Activated CD4-positive, alpha-beta T cell treated with anti-CD3 and anti-CD28 coated beads for 36 hours (primary cell): Measurements from ENCODE around the gene DOCK11. TPM values are rescaled to one million over a fixed set of nuclear protein-coding genes. Genes with fewer than 3 reads are reported as not detected.

Experiments
- ATAC-seq: fragments of 200-7000 bp; cut with Tn5 transposase; one replicate; pipeline ENCODE4 v1.10.0; 2021; ENCODE audit warnings: mild to moderate bottlenecking, moderate library complexity
- CTCF ChIA-PET: fragments of 350-600 bp; sonication (Branson Sonifier 250); formaldehyde crosslinking; loops from one replicate; lab custom pipeline; 2021; ENCODE audit warnings: antibody characterized with exemption; lab: Charles Lee
- POLR2A ChIA-PET: fragments of 350-600 bp; sonication (Branson Sonifier 250); formaldehyde crosslinking; loops from one replicate; lab custom pipeline; 2021; ENCODE audit warnings: antibody characterized with exemption, inconsistent platforms; lab: Charles Lee
- DNase-seq: peaks from one replicate; pipeline ENCODE4 v3.0.0-alpha.2; 2020
- H3K27ac Mint-ChIP-seq: one replicate; pipeline ENCODE4 v1.8.0; 2021; ENCODE audit warnings: mixed read lengths
- H3K27me3 Mint-ChIP-seq: one replicate; pipeline ENCODE4 v1.8.0; 2021; ENCODE audit warnings: mixed read lengths
- H3K36me3 Mint-ChIP-seq: one replicate; pipeline ENCODE4 v1.8.0; 2021; ENCODE audit warnings: low read depth, mixed read lengths
- H3K4me1 Mint-ChIP-seq: one replicate; pipeline ENCODE4 v1.8.0; 2021; ENCODE audit warnings: mixed read lengths
- H3K4me3 Mint-ChIP-seq: one replicate; pipeline ENCODE4 v1.8.0; 2021; ENCODE audit warnings: mild to moderate bottlenecking, moderate library complexity, mixed read lengths
- H3K9me3 Mint-ChIP-seq: one replicate; pipeline ENCODE4 v1.8.0; 2021; ENCODE audit warnings: low read depth, mixed read lengths
- intact Hi-C, 2 experiments: fragments of 100-400 bp; cut with DNase I in 1 of 2; cut with micrococcal nuclease in 1 of 2; formaldehyde crosslinking; loops; one replicate each; pipeline versions ENCODE4 v1.14.2 to v1.15.1; 2022 to 2024; cut with DNase I, micrococcal nuclease
- total RNA-seq, 2 experiments: library from RNA; stranded (reverse); gene quantifications; one replicate each; pipeline ENCODE4 v1.2.3, GENCODE V29; 2021

DOCK11 gene
- total RNA-seq, 2 experiments from 2014 or later = 37.2 to 47.3 TPM

DNA sequence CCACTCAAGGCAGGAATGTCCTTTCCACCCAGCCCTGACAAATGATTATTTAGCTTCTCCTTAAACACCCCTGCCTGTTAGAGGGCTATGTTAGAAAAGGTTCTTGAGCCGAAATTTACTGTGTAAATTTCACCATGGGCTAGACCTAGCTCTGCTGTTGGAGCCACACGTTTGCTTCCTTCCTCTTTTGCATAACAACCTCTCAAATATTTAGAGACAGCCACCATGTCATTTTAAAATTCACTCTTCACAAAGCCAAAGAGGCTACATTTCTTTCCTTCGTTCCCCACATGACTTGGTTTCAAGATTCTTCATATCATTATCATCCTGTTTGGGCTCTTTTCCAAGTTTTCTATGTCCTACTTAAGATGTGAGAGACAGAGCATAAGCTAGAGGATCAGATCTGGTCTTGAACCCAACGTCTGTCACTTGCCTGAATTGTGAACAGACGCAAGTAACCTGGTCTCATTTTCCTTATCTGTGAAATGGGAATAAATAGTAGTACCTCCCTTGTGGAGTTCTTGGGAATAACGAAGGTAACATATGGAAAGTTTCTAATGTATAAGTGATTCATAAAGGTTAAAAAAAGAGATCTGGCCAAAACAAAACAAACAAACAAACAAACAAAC is 6.7 kb downstream of the DOCK11 start:
- DNase-seq (no peak), ATAC-seq (no peak)
- peaks cover 59% of the 10 kb centered on the region for H3K4me1 Mint-ChIP-seq
- no peaks in the 10 kb centered on the region for H3K27me3 Mint-ChIP-seq
- H3K4me3 Mint-ChIP-seq = peak overlapping the region; percentile 66
- CTCF ChIA-PET = interaction anchor here (0.5 to 1.2 kb wide), 3 partner anchors 10 to 30 kb away, joined by 3 read pairs; no protein-coding TSS in a partner anchor
- intact Hi-C loops = loop anchor here (2.0 kb wide), 2 partner anchors 19 to 27 kb away; no protein-coding TSS in a partner anchor
- peaks cover 12% of the 10 kb centered on the region for H3K36me3 Mint-ChIP-seq
- H3K9me3 Mint-ChIP-seq = no peaks in the 10 kb centered on the region
- POLR2A ChIA-PET = interaction anchor here (1.4 kb wide), 1 partner anchor 28 kb away, joined by 3 read pairs; no protein-coding TSS in a partner anchor
- H3K27ac Mint-ChIP-seq = peak overlapping the region; percentile 99

DNA sequence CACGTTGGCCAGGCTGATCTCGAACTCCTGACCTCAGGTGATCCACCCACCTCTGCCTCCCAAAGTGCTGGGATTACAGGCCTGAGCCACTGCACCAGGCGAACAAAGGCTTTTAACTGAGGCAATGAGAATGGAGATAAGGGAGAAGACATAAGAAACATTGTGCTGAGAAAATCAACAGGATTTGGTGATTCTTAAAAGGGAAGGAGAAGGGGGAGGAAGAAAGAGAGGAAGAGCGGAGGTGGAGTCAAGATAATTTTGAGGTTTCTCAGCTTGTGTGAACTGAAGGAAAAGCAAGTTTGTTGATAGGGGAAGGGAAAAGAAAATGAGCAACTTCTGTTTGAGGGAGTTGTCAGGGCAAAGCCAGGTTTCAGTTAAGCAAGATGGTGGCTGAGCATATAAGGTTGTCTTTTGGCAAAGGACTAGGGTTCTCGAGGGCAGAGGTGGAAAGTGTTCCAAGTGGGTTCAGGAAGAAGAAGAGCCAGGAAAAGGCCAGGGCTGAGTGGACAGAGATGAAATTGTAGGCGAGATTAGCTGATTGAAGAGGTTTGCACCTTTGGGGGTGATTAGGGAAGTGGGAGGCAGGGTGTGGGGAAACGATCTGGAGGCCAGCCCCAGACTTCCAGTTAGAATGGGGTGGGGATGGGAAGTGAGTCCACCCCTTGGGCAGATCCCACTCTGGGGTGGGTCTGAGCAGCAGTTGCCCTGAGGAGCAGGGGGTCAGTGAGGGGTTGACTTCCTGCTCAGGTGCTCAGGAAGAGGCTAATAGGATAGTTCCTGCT is 7.8 kb downstream of the DOCK11 start:
- no peaks in the 10 kb centered on the region for H3K9me3 Mint-ChIP-seq
- H3K27ac Mint-ChIP-seq = peak overlapping the region; percentile 99
- ChIA-PET POLR2A (no interaction called here), CTCF (no interaction called here)
- peak overlapping the region; percentile 66 for H3K4me3 Mint-ChIP-seq
- H3K36me3 Mint-ChIP-seq = peaks cover 10% of the 10 kb centered on the region
- H3K27me3 Mint-ChIP-seq = no peaks in the 10 kb centered on the region
- peaks cover 53% of the 10 kb centered on the region for H3K4me1 Mint-ChIP-seq
- intact Hi-C loops = loop anchor here (2.0 kb wide), 2 partner anchors 17 to 25 kb away; no protein-coding TSS in a partner anchor
- DNase-seq = no peak
- peak; percentile 45 for ATAC-seq

DNA sequence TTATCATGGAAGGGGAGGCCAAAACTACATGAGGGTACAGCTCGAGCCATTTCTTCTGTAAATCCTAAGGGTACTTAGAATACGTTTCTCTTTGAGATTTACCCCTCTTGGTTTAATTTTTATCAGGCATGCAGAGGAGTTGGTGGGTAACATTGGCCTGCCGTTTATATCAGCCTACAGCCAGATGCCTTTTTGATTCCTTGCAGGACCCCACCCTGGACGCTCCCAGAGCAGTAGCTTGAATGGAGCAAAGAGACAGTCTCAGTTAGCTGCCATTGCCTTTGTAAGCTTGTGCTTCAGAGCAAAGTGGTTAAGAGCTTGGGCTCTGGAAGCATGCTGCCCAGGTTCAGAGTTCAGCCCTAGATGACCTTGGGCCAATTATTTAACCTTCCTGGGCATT is 9.0 kb downstream of the DOCK11 start:
- H3K4me3 Mint-ChIP-seq = no peak overlapping the region
- peaks cover 50% of the 10 kb centered on the region for H3K4me1 Mint-ChIP-seq
- ChIA-PET CTCF (no interaction called here), POLR2A (no interaction called here)
- peaks cover 8% of the 10 kb centered on the region for H3K36me3 Mint-ChIP-seq
- no peaks in the 10 kb centered on the region for H3K27me3 Mint-ChIP-seq
- DNase-seq (no peak), ATAC-seq (no peak)
- intact Hi-C loops = no loop called here
- no peaks in the 10 kb centered on the region for H3K9me3 Mint-ChIP-seq
- H3K27ac Mint-ChIP-seq = peak overlapping the region; percentile 55

DNA sequence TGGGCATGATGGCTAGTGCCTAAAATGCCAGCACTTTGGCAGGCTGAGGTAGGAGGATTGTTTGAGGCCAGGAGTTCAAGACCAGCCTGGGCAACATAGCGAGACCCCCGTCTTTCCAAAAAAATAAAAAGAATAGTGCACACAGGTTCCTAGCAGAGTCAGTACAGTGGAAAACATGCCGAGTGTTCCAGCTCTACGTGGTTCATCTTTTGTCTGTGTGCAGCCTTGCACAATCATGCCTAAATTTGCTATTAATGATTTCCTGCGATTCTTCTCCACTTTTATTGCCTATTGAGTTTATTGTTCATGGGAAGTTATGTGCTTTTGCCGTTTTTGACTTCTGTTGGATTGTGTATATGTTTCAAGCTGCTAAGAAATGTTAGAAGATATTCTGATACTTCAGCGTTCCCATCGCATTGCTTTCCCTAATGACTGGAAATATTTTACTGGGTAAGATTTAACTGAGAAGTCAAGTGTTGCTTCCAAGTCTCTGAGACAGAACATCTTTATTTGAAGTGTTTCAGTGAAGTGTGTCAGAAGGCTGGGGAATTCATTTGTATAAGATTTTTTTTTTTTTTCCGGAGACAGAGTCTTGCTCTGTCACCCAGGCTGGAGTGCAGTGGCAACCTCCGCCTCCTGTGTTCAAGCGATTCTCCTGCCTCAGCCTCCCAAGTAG is 11.3 kb downstream of the DOCK11 start:
- no peak for DNase-seq
- no peaks in the 10 kb centered on the region for H3K27me3 Mint-ChIP-seq
- no peak for ATAC-seq
- no peak overlapping the region for H3K4me3 Mint-ChIP-seq
- ChIA-PET POLR2A (no interaction called here), CTCF (interaction anchor here (1.2 kb wide), 1 partner anchor 31 kb away, joined by 3 read pairs; no protein-coding TSS in a partner anchor)
- H3K36me3 Mint-ChIP-seq = peaks cover 22% of the 10 kb centered on the region
- intact Hi-C loops = no loop called here
- H3K27ac Mint-ChIP-seq = no peak overlapping the region
- H3K4me1 Mint-ChIP-seq = peaks cover 62% of the 10 kb centered on the region
- H3K9me3 Mint-ChIP-seq = no peaks in the 10 kb centered on the region

DNA sequence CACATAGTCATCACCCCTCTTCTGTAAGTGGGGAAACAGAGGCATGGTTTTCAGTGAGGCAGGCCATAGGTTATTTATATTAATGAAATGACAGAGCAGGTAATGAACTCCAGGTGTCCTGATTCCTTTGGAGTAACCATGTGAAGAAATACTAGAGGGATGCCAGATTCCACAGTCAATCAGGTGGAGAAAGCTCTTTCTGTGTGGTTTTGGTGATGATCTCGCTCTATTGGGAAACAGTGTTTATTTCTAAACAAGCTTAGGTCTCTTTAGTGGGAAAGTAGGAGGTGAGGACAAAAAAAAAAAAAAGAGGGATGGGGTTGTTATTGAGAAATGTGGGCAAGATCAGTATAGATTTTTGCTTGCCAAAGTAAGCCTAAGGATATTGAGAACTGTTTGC is 12.2 kb downstream of the DOCK11 start:
- DNase-seq = no peak
- H3K4me1 Mint-ChIP-seq = peaks cover 60% of the 10 kb centered on the region
- no peaks in the 10 kb centered on the region for H3K9me3 Mint-ChIP-seq
- ChIA-PET POLR2A (no interaction called here), CTCF (no interaction called here)
- no peaks in the 10 kb centered on the region for H3K27me3 Mint-ChIP-seq
- H3K4me3 Mint-ChIP-seq = no peak overlapping the region
- peaks cover 22% of the 10 kb centered on the region for H3K36me3 Mint-ChIP-seq
- intact Hi-C loops = no loop called here
- no peak for ATAC-seq
- peak overlapping the region; percentile 58 for H3K27ac Mint-ChIP-seq

DNA sequence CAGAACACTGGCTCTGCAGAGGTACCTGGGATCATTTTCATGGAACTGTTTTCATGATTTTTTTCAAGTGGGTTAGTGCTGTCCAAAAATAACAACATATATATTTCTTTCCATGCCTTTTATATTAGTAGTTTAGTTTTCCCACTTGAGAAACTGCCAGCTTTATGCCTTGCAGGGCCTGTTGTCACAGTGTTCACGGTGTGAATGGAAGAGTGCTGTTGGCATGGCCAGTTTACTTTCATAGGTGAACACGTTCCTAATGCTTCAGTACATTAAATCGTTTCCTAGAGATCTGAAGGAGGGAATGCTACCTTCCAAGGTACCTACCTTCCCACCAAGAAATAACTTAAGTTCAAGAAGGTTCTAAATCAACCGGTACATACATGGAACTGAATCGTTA is 12.6 kb downstream of the DOCK11 start:
- no peaks in the 10 kb centered on the region for H3K27me3 Mint-ChIP-seq
- no peaks in the 10 kb centered on the region for H3K9me3 Mint-ChIP-seq
- peaks cover 63% of the 10 kb centered on the region for H3K4me1 Mint-ChIP-seq
- H3K4me3 Mint-ChIP-seq = no peak overlapping the region
- ATAC-seq = no peak
- CTCF ChIA-PET = no interaction called here
- peak overlapping the region; percentile 19 for H3K27ac Mint-ChIP-seq
- DNase-seq = no peak
- peaks cover 24% of the 10 kb centered on the region for H3K36me3 Mint-ChIP-seq
- intact Hi-C loops = no loop called here
- POLR2A ChIA-PET = no interaction called here

DNA sequence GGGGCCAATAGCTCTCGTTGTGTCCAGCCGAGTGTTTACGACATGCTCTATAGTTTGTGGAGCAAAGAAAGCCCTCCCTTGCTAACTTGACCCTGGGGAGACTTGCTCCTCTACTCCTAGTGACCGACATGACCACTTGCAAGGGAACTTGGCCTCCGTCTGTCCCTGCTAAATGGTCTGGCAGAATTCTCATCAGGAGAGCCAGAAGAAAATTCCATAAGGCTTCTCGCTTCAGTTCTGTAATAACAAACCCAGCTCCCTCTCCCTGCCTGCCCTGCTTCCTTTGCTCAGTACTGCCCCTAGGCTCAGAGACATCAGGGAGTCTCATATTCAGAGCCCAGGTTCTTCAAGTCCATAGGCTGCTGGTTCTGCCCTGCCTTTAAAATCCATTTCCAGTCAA is 13.0 kb downstream of the DOCK11 start:
- no peak overlapping the region for H3K4me3 Mint-ChIP-seq
- CTCF ChIA-PET = no interaction called here
- no peaks in the 10 kb centered on the region for H3K9me3 Mint-ChIP-seq
- peak overlapping the region; percentile 19 for H3K27ac Mint-ChIP-seq
- H3K36me3 Mint-ChIP-seq = peaks cover 25% of the 10 kb centered on the region
- no peaks in the 10 kb centered on the region for H3K27me3 Mint-ChIP-seq
- intact Hi-C loops = no loop called here
- POLR2A ChIA-PET = no interaction called here
- DNase-seq (no peak), ATAC-seq (no peak)
- peaks cover 60% of the 10 kb centered on the region for H3K4me1 Mint-ChIP-seq

DNA sequence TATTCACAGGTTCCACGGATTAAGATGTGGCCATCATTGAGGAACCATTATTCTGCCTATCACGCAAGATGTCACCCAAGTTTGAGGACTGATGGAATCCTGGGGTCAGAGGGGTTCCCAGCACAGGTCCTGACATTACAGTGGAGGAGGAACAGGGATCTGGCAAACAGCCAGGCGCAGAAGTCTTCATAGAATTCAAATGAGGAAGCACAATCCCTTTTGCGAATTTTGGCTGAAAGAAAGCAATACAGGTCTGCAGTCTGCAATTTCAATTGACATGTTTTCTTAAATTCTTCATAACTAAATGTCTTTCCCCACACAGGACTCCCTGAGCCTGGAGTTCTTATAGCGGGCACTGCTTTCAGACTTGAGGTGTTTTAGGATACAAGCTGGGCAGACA is 14.5 kb downstream of the DOCK11 start:
- CTCF ChIA-PET = no interaction called here
- Mint-ChIP-seq H3K4me1 (peaks cover 53% of the 10 kb centered on the region), H3K4me3 (no peak overlapping the region), H3K36me3 (peaks cover 34% of the 10 kb centered on the region), H3K27me3 (no peaks in the 10 kb centered on the region), H3K9me3 (no peaks in the 10 kb centered on the region), H3K27ac (peak overlapping the region; percentile 21)
- ATAC-seq (no peak), DNase-seq (no peak)
- POLR2A ChIA-PET = no interaction called here
- intact Hi-C loops = no loop called here

DNA sequence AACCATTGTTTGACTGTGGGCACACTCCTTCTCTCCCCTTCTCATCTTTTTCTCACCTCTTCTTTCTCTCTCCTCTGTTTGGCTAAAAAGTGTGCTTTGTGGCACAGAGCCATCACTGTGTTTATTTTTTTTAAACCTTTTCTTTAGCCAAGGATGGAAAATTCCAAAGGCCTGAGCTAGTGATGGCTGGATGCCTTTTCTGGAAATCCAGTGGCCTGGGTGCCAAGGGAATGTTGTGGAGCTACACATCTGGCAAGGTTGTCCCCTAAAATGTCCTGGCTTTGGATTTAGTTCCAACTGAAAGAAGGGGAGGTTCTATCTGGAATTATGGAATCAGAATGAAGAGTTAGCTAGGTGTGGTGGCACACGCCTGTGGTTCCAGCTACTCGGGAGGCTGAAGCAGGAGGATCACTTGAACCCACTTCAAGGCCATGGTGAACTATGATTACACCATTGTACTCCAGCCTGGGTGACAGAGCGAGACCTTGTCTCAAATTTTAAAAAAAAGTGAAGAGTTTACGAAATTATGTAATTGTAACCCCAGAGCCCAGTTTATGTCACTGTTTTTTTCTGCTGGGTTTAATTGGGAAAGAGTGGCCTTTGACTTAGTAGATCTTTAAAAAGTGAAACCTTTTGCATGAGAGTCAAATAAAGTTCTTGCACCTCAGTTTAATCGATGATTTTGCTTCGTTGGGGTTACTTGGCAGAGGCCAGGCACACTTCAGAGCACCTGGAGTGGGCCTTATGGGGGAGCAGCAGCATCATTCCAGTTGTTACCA is 17.7 kb downstream of the DOCK11 start:
- H3K9me3 Mint-ChIP-seq = no peaks in the 10 kb centered on the region
- ChIA-PET CTCF (interaction anchor here (1.0 kb wide), 1 partner anchor 12 kb away, joined by 3 read pairs; no protein-coding TSS in a partner anchor), POLR2A (no interaction called here)
- H3K4me3 Mint-ChIP-seq = no peak overlapping the region
- H3K4me1 Mint-ChIP-seq = peaks cover 46% of the 10 kb centered on the region
- no peak for ATAC-seq
- peaks cover 30% of the 10 kb centered on the region for H3K36me3 Mint-ChIP-seq
- no peak for DNase-seq
- H3K27me3 Mint-ChIP-seq = no peaks in the 10 kb centered on the region
- H3K27ac Mint-ChIP-seq = peak overlapping the region; percentile 65
- intact Hi-C loops = no loop called here

DNA sequence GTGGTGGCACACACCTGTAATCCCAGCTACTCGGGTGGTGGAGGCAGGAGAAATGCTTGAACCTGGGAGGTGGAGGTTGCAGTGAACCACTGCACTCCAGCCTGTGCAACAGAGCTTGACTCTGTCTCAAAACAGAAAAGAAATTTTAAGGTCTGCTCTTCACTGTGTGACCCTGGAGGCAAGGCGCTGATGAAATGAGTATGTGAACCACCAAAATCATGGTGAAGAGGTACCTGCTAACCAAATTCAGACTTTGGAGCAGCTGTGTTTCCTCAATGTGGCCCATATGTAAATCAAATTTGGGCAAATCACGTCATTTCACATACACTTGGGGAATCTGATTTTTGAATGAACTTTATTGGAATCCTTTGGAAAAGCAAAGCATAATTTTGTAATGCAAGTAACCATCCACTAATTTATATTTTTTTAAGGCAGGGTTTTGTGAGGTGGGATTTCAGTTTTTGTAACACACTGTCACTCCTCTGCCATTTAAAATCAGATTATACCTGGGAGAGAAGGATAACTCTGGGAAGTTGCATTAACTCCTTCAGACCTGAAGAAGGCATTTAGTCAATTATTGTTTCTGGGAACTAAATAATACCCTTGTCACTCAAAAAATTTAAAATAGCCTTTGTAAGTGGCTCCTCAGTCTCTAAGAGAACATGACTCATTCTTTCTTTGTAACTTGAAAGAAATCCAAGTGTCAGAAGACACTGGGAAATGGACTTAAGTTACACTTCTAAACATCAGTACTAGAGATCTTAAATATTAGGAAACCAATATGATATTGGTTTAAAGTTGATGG is 24.0 kb downstream of the DOCK11 start:
- CTCF ChIA-PET = no interaction called here
- ATAC-seq (peak; percentile 39), DNase-seq (no peak)
- Mint-ChIP-seq H3K4me3 (no peak overlapping the region), H3K4me1 (peaks cover 69% of the 10 kb centered on the region), H3K36me3 (peaks cover 7% of the 10 kb centered on the region), H3K27ac (peak overlapping the region; percentile 51), H3K27me3 (no peaks in the 10 kb centered on the region), H3K9me3 (no peaks in the 10 kb centered on the region)
- intact Hi-C loops = loop anchor here in 1 of 2 experiments (2.0 kb wide), 1 partner anchor 17 kb away; no protein-coding TSS in a partner anchor
- POLR2A ChIA-PET = no interaction called here
